Hindlimb muscle (tissue), 1 donor: ENCODE data around the gene SGCG. TPM values are rescaled to one million over a fixed set of nuclear protein-coding genes. Genes with fewer than 3 reads are reported as not detected.

Experiments
- DNase-seq: peaks from one replicate; pipeline ENCODE4 v3.0.0-alpha.2; 2013
- polyA plus RNA-seq: library from polyadenylated mRNA; unstranded; fragments of 120-200 nt; gene quantifications from one replicate; pipeline ENCODE4 v1.2.1, GENCODE V29; 2013; ENCODE audit not compliant: insufficient read length

The SGCG gene
- polyA plus RNA-seq, 1 donor, result 70.1 TPM

- DNase-seq, result no peak
These were observed 158.4 kb downstream of the SGCG start for GRCh38 chr13:23339225-23339624.

GRCh38 chr13:23344931-23345595 is 164.3 kb downstream of the SGCG start:
- no peak for DNase-seq

- DNase-seq, result no peak
These were observed 166.8 kb downstream of the SGCG start for GRCh38 chr13:23347601-23348000.

- DNase-seq, result no peak
These were observed 167.7 kb downstream of the SGCG start for GRCh38 chr13:23348262-23349127.

GRCh38 chr13:23349161-23349897 is 168.6 kb downstream of the SGCG start:
- no peak for DNase-seq

- DNase-seq, result no peak
These were observed 169.2 kb downstream of the SGCG start for GRCh38 chr13:23350009-23350408.

- DNase-seq, result no peak
These were observed 171.4 kb downstream of the SGCG start for GRCh38 chr13:23352161-23352560.

GRCh38 chr13:23354520-23354919 is 173.7 kb downstream of the SGCG start:
- DNase-seq, result no peak

- no peak for DNase-seq
These were observed 175.6 kb downstream of the SGCG start for GRCh38 chr13:23356368-23356767.

- no peak for DNase-seq
These were observed 176.6 kb downstream of the SGCG start for GRCh38 chr13:23357349-23357748.

GRCh38 chr13:23359882-23360281 is 179.1 kb downstream of the SGCG start:
- no peak for DNase-seq

GRCh38 chr13:23365652-23366051 is 184.9 kb downstream of the SGCG start:
- no peak for DNase-seq

- DNase-seq, result no peak
These were observed 187.1 kb downstream of the SGCG start for GRCh38 chr13:23367907-23368306.

- DNase-seq, result no peak
These were observed 191.6 kb downstream of the SGCG start for GRCh38 chr13:23372264-23372906.
